WTC11 (cell line): Measurements from ENCODE around the gene TMEM59L. TPM values are rescaled to one million over a fixed set of nuclear protein-coding genes. Genes with fewer than 3 reads are reported as not detected.

Source experiments
- ATF1 ChIP-seq: sonication (generic); formaldehyde crosslinking; IDR thresholded peaks from 2 replicates; pipeline ENCODE4 v1.8.1; 2023; ENCODE audit warnings: mild to moderate bottlenecking, moderate library complexity, missing genetic modification reagents
- CREB1 ChIP-seq: sonication (generic); formaldehyde crosslinking; IDR thresholded peaks from 2 replicates; pipeline ENCODE4 v1.8.0; 2023; ENCODE audit warnings: mild to moderate bottlenecking, missing genetic modification reagents
- EMX1 ChIP-seq: fragments of 250-450 bp; sonication (Bioruptor Pico); IDR thresholded peaks from 2 replicates; pipeline ENCODE4 v1.8.0; 2021; ENCODE audit warnings: mild to moderate bottlenecking
- ETV6 ChIP-seq: sonication (generic); formaldehyde crosslinking; IDR thresholded peaks from 2 replicates; pipeline ENCODE4 v1.8.1; 2022; ENCODE audit warnings: mild to moderate bottlenecking, missing genetic modification reagents
- FOXK1 ChIP-seq: sonication (generic); formaldehyde crosslinking; IDR thresholded peaks from 2 replicates; pipeline ENCODE4 v1.8.0; 2022; ENCODE audit warnings: mild to moderate bottlenecking, moderate library complexity, missing genetic modification reagents
- GABPB1 ChIP-seq: sonication (generic); formaldehyde crosslinking; IDR thresholded peaks from 2 replicates; pipeline ENCODE4 v1.8.1; 2023; ENCODE audit warnings: mild to moderate bottlenecking, missing genetic modification reagents
- JUN ChIP-seq: sonication (generic); formaldehyde crosslinking; IDR thresholded peaks from 2 replicates; pipeline ENCODE4 v1.8.0; 2023; ENCODE audit warnings: mild to moderate bottlenecking, missing genetic modification reagents
- KAT7 ChIP-seq: sonication (generic); formaldehyde crosslinking; IDR thresholded peaks from 2 replicates; pipeline ENCODE4 v1.8.1; 2023; ENCODE audit warnings: missing genetic modification reagents, mild to moderate bottlenecking, borderline replicate concordance
- MXD4 ChIP-seq: fragments of 250-450 bp; sonication (Bioruptor Pico); IDR thresholded peaks from 2 replicates; pipeline ENCODE4 v1.8.0; 2021; ENCODE audit warnings: mild to moderate bottlenecking, moderate library complexity, borderline replicate concordance
- MYBL2 ChIP-seq: sonication (generic); formaldehyde crosslinking; IDR thresholded peaks from 2 replicates; pipeline ENCODE4 v1.8.1; 2023; ENCODE audit warnings: mild to moderate bottlenecking, moderate library complexity, missing genetic modification reagents
- NFATC4 ChIP-seq: fragments of 250-450 bp; sonication (Bioruptor Pico); IDR thresholded peaks from 2 replicates; pipeline ENCODE4 v1.9.0; 2021; ENCODE audit warnings: mild to moderate bottlenecking
- NFE2L1 ChIP-seq: sonication (generic); formaldehyde crosslinking; IDR thresholded peaks from 2 replicates; pipeline ENCODE4 v1.8.1; 2023; ENCODE audit warnings: missing genetic modification reagents
- NR3C1 ChIP-seq: sonication (generic); formaldehyde crosslinking; conservative IDR thresholded peaks from 2 replicates; pipeline ENCODE4 v1.8.1; 2023; ENCODE audit warnings: low read depth, mild to moderate bottlenecking, missing genetic modification reagents
- TEAD4 ChIP-seq: sonication (generic); formaldehyde crosslinking; IDR thresholded peaks from 2 replicates; pipeline ENCODE4 v1.8.0; 2022; ENCODE audit warnings: mild to moderate bottlenecking, missing genetic modification reagents
- TP53 ChIP-seq: sonication (generic); formaldehyde crosslinking; IDR thresholded peaks from 2 replicates; pipeline ENCODE4 v1.8.1; 2023; ENCODE audit warnings: mild to moderate bottlenecking, missing genetic modification reagents
- ZNF232 ChIP-seq: sonication (generic); formaldehyde crosslinking; IDR thresholded peaks from 2 replicates; pipeline ENCODE4 v1.8.0; 2022; ENCODE audit warnings: mild to moderate bottlenecking, missing genetic modification reagents
- ZNF396 ChIP-seq: fragments of 250-450 bp; sonication (Bioruptor Pico); IDR thresholded peaks from 2 replicates; pipeline ENCODE4 v1.8.0; 2021; ENCODE audit warnings: mild to moderate bottlenecking, moderate library complexity, borderline replicate concordance
- ZNF671 ChIP-seq: fragments of 250-450 bp; sonication (Bioruptor Pico); IDR thresholded peaks from 2 replicates; pipeline ENCODE4 v1.8.0; 2021; ENCODE audit warnings: mild to moderate bottlenecking
- total RNA-seq: library from RNA; stranded (reverse); gene quantifications from 3 replicates; pipeline ENCODE4 v1.2.3, GENCODE V29; 2021
- TF ChIP-seq, protein P1 (sequence below): sonication (generic); formaldehyde crosslinking; IDR thresholded peaks from 2 replicates; pipeline ENCODE4 v1.8.0; 2023; ENCODE audit warnings: mild to moderate bottlenecking, missing genetic modification reagents
- TF ChIP-seq, protein P2 (sequence below): sonication (generic); formaldehyde crosslinking; IDR thresholded peaks from 2 replicates; pipeline ENCODE4 v1.8.0; 2023; ENCODE audit warnings: missing genetic modification reagents
- TF ChIP-seq, protein P3 (sequence below): sonication (generic); formaldehyde crosslinking; IDR thresholded peaks from 2 replicates; pipeline ENCODE4 v1.8.1; 2023; ENCODE audit warnings: mild to moderate bottlenecking, missing genetic modification reagents, moderate library complexity
- TF ChIP-seq, protein P4 (sequence below): sonication (generic); formaldehyde crosslinking; IDR thresholded peaks from 2 replicates; pipeline ENCODE4 v1.8.1; 2023; ENCODE audit warnings: mild to moderate bottlenecking, missing genetic modification reagents
- TF ChIP-seq, protein P5 (sequence below): sonication (generic); formaldehyde crosslinking; IDR thresholded peaks from 2 replicates; pipeline ENCODE4 v1.8.1; 2023; ENCODE audit warnings: mild to moderate bottlenecking, missing genetic modification reagents, moderate library complexity
- TF ChIP-seq, protein P6 (sequence below): fragments of 250-450 bp; sonication (Bioruptor Pico); IDR thresholded peaks from 2 replicates; pipeline ENCODE4 v1.9.0; 2021; ENCODE audit warnings: moderate library complexity, mild to moderate bottlenecking, inconsistent platforms, borderline replicate concordance
- TF ChIP-seq, protein P7 (sequence below): sonication (generic); formaldehyde crosslinking; IDR thresholded peaks from 2 replicates; pipeline ENCODE4 v1.8.1; 2023; ENCODE audit warnings: mild to moderate bottlenecking, missing genetic modification reagents
- TF ChIP-seq, protein P8 (sequence below): sonication (generic); formaldehyde crosslinking; IDR thresholded peaks from 2 replicates; pipeline ENCODE4 v1.8.1; 2022; ENCODE audit warnings: low read depth, mild to moderate bottlenecking, moderate library complexity, missing genetic modification reagents, borderline replicate concordance
- TF ChIP-seq, protein P9 (sequence below): sonication (generic); formaldehyde crosslinking; IDR thresholded peaks from 2 replicates; pipeline ENCODE4 v1.8.0; 2022; ENCODE audit warnings: mild to moderate bottlenecking, missing genetic modification reagents

Gene TMEM59L
- total RNA-seq, 1 experiment from 2014 or later: 14.8 TPM

DNA sequence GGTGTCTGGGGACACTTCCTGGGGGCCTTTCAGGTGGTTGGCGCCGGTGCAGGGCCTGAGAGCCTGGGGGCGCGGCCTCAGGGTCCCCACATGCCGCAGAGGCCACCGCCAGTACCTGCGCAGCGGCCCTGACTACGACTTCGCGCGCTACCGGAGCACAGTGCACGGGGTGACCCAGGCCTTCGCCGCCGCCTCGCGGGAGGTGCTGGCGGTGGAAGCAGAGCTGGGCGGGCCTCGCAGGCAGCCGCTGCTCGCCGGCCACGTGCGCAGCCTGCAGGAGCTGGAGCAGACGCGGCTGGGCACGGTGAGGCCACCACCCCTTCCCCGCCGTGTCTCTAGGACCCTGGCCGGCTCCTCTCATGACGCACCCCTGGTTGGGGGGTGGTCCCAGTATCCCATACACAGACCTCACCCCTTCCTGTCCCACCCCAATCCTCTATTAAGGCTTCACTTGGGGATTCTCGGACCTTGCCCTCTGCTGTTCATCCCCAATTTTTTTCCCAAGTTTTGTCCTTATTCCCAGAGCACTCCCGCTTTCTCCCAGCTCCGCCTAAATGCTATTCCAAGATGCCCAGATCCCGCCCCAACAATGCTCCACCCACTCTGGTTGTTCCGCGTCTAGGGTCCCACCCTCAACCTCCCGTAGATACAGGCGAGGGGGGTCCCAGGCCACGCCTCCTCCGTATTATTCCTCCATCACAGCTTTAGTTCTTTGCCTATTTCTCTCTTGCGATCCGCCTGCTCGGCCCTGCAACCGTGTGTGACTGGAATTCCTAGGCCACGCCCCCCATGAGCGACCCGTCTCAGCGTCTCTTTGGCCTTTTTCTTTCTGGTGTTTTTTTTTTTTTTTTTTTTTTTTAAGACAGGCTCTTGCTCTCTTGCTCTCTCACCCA lies 23.0 kb upstream of the TMEM59L start (continued):
- TF ChIP-seq, protein P1, sequence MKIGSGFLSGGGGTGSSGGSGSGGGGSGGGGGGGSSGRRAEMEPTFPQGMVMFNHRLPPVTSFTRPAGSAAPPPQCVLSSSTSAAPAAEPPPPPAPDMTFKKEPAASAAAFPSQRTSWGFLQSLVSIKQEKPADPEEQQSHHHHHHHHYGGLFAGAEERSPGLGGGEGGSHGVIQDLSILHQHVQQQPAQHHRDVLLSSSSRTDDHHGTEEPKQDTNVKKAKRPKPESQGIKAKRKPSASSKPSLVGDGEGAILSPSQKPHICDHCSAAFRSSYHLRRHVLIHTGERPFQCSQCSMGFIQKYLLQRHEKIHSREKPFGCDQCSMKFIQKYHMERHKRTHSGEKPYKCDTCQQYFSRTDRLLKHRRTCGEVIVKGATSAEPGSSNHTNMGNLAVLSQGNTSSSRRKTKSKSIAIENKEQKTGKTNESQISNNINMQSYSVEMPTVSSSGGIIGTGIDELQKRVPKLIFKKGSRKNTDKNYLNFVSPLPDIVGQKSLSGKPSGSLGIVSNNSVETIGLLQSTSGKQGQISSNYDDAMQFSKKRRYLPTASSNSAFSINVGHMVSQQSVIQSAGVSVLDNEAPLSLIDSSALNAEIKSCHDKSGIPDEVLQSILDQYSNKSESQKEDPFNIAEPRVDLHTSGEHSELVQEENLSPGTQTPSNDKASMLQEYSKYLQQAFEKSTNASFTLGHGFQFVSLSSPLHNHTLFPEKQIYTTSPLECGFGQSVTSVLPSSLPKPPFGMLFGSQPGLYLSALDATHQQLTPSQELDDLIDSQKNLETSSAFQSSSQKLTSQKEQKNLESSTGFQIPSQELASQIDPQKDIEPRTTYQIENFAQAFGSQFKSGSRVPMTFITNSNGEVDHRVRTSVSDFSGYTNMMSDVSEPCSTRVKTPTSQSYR (CRISPR knock-in tag): peak; percentile 65; the same call in 1 of the 2 replicates
- TF ChIP-seq ZNF396 (CRISPR knock-in tag) (no peak), TP53 (CRISPR knock-in tag) (no peak), EMX1 (CRISPR knock-in tag) (0 out of 2 replicates have a peak, but pooled peaks have one; percentile 38), JUN (CRISPR knock-in tag) (peak; percentile 84; the same call in 1 of the 2 replicates), ETV6 (CRISPR knock-in tag) (peak; percentile 59; the same call in 1 of the 2 replicates), TEAD4 (CRISPR knock-in tag) (no peak), ATF1 (CRISPR knock-in tag) (no peak), ZNF671 (peak; percentile 9; the same call in 1 of the 2 replicates), MXD4 (no peak), NFE2L1 (CRISPR knock-in tag) (0 out of 2 replicates have a peak, but pooled peaks have one; percentile 73), ZNF232 (no peak), KAT7 (CRISPR knock-in tag) (0 out of 2 replicates have a peak, but pooled peaks have one; percentile 68), GABPB1 (CRISPR knock-in tag) (peak; percentile 74; the same call in 1 of the 2 replicates), MYBL2 (peak; percentile 52; the same call in 1 of the 2 replicates), NFATC4 (CRISPR knock-in tag) (peak; percentile 73; the same call in 1 of the 2 replicates), CREB1 (CRISPR knock-in tag) (peak; percentile 77; the same call in 1 of the 2 replicates), NR3C1 (CRISPR knock-in tag) (no peak), FOXK1 (CRISPR knock-in tag) (peak; percentile 73; the same call in 1 of the 2 replicates)
- TF ChIP-seq, protein P2, sequence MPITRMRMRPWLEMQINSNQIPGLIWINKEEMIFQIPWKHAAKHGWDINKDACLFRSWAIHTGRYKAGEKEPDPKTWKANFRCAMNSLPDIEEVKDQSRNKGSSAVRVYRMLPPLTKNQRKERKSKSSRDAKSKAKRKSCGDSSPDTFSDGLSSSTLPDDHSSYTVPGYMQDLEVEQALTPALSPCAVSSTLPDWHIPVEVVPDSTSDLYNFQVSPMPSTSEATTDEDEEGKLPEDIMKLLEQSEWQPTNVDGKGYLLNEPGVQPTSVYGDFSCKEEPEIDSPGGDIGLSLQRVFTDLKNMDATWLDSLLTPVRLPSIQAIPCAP: peak; percentile 62; the same call in 1 of the 2 replicates
- TF ChIP-seq, protein P3, sequence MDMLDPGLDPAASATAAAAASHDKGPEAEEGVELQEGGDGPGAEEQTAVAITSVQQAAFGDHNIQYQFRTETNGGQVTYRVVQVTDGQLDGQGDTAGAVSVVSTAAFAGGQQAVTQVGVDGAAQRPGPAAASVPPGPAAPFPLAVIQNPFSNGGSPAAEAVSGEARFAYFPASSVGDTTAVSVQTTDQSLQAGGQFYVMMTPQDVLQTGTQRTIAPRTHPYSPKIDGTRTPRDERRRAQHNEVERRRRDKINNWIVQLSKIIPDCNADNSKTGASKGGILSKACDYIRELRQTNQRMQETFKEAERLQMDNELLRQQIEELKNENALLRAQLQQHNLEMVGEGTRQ (CRISPR knock-in tag): peak; percentile 51
- TF ChIP-seq, protein P4, sequence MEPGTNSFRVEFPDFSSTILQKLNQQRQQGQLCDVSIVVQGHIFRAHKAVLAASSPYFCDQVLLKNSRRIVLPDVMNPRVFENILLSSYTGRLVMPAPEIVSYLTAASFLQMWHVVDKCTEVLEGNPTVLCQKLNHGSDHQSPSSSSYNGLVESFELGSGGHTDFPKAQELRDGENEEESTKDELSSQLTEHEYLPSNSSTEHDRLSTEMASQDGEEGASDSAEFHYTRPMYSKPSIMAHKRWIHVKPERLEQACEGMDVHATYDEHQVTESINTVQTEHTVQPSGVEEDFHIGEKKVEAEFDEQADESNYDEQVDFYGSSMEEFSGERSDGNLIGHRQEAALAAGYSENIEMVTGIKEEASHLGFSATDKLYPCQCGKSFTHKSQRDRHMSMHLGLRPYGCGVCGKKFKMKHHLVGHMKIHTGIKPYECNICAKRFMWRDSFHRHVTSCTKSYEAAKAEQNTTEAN (CRISPR knock-in tag): peak; percentile 73; the same call in 1 of the 2 replicates
- TF ChIP-seq, protein P5, sequence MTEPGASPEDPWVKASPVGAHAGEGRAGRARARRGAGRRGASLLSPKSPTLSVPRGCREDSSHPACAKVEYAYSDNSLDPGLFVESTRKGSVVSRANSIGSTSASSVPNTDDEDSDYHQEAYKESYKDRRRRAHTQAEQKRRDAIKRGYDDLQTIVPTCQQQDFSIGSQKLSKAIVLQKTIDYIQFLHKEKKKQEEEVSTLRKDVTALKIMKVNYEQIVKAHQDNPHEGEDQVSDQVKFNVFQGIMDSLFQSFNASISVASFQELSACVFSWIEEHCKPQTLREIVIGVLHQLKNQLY (CRISPR knock-in tag): no peak
- TF ChIP-seq, protein P6, sequence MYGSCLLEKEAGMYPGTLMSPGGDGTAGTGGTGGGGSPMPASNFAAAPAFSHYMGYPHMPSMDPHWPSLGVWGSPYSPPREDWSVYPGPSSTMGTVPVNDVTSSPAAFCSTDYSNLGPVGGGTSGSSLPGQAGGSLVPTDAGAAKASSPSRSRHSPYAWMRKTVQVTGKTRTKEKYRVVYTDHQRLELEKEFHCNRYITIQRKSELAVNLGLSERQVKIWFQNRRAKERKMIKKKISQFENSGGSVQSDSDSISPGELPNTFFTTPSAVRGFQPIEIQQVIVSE (CRISPR knock-in tag): no peak
- TF ChIP-seq, protein P7, sequence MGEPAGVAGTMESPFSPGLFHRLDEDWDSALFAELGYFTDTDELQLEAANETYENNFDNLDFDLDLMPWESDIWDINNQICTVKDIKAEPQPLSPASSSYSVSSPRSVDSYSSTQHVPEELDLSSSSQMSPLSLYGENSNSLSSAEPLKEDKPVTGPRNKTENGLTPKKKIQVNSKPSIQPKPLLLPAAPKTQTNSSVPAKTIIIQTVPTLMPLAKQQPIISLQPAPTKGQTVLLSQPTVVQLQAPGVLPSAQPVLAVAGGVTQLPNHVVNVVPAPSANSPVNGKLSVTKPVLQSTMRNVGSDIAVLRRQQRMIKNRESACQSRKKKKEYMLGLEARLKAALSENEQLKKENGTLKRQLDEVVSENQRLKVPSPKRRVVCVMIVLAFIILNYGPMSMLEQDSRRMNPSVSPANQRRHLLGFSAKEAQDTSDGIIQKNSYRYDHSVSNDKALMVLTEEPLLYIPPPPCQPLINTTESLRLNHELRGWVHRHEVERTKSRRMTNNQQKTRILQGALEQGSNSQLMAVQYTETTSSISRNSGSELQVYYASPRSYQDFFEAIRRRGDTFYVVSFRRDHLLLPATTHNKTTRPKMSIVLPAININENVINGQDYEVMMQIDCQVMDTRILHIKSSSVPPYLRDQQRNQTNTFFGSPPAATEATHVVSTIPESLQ (CRISPR knock-in tag): no peak
- TF ChIP-seq, protein P8, sequence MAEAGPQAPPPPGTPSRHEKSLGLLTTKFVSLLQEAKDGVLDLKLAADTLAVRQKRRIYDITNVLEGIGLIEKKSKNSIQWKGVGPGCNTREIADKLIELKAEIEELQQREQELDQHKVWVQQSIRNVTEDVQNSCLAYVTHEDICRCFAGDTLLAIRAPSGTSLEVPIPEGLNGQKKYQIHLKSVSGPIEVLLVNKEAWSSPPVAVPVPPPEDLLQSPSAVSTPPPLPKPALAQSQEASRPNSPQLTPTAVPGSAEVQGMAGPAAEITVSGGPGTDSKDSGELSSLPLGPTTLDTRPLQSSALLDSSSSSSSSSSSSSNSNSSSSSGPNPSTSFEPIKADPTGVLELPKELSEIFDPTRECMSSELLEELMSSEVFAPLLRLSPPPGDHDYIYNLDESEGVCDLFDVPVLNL (CRISPR knock-in tag): peak; percentile 59
- TF ChIP-seq, protein P9, sequence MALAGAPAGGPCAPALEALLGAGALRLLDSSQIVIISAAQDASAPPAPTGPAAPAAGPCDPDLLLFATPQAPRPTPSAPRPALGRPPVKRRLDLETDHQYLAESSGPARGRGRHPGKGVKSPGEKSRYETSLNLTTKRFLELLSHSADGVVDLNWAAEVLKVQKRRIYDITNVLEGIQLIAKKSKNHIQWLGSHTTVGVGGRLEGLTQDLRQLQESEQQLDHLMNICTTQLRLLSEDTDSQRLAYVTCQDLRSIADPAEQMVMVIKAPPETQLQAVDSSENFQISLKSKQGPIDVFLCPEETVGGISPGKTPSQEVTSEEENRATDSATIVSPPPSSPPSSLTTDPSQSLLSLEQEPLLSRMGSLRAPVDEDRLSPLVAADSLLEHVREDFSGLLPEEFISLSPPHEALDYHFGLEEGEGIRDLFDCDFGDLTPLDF: peak; percentile 56; the same call in 1 of the 2 replicates
- TF ChIP-seq, all 79 proteins: peak for 35
